Keratinocyte (primary cell): ENCODE results near the gene FBN2.
"Not testable (repeated sequence)": the region's sequence is repeated elsewhere in the genome, so short reads cannot be mapped to it uniquely, and the experiment has no call there.

Source experiments
- CTCF ChIP-seq, 3 experiments: IDR thresholded peaks in 1 of 3; conservative IDR thresholded peaks in 1 of 3; optimal IDR thresholded peaks in 1 of 3; 2 replicates in 2 of 3; 3 replicates in 1 of 3; pipeline versions ENCODE3 to v1.5.1; 2011; ENCODE audit warnings: low read length in 3 of 3, mild to moderate bottlenecking in 3 of 3, moderate library complexity in 2 of 3, control low read depth in 1 of 3, inconsistent platforms in 1 of 3; ENCODE audit not compliant: insufficient read depth in 2 of 3; ENCODE audit errors: extremely low read depth in 1 of 3
- EZH2 ChIP-seq: IDR thresholded peaks from one replicate; pipeline ENCODE4 v1.6.1; 2012; ENCODE audit warnings: inconsistent platforms, mild to moderate bottlenecking, low read length, moderate library complexity

GRCh38 chr5:128321418-128321817 is 216.6 kb downstream of the FBN2 start:
- TF ChIP-seq CTCF (optimal IDR thresholded peaks at IDR 0.05 in 1 of 3, IDR thresholded peaks at IDR 0.05 in 1 of 3, conservative IDR thresholded peaks at IDR 0.05 in 1 of 3; ENCODE audit: extremely low read depth in 1 of 3, insufficient read depth in 2 of 3, low read length in 3 of 3); EZH2: not testable (repeated sequence)
